ENCODE data around the gene CAP1. TPM values are rescaled to one million over a fixed set of nuclear protein-coding genes. Genes with fewer than 3 reads are reported as not detected.

The CAP1 gene
- total and polyA plus RNA-seq, 2 of the 4 experiments (the other 2 are of a cell fraction): 434 to 756 TPM

DNA sequence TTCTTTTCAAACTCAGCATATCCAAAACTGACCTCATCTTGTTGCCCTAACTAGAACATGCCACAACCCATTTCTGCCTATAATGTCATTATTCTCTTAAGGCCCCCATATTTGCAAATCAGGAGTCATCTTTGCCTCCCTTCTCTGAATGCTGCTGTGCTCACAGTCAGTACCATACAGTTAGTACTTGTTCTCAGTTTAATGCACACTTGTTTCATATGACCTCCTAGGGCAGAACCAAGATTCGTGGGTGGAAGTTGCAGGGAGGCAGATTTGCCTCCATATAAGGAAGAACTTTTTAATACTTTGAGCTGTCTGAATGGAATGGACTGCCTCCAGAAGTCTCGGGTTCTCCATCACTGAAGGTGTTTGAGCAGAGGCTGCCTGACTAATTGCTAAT lies 9.2 kb downstream of the CAP1 start:
- Histone ChIP-seq H3K9me3 (ENCODE audit: control insufficient read depth, insufficient read depth, low read length) (no peaks in the 10 kb centered on the region), H2BK15ac (ENCODE audit: low read depth, low read length) (no peak overlapping the region), H2BK5ac (ENCODE audit: low read depth, low read length, poor library complexity, severe bottlenecking) (peak overlapping the region; percentile 66), H3K9ac (ENCODE audit: low read depth, low read length) (no peak overlapping the region), H2AFZ (replicated peaks; ENCODE audit: low read length, poor library complexity) (no peak overlapping the region), H3K14ac (replicated peaks; ENCODE audit: low read depth, low read length) (peak overlapping the region; percentile 42; the same call in 1 of the 2 replicates), H3K4me1 (ENCODE audit: control insufficient read depth, insufficient read depth, low read length) (peaks cover 10% of the 10 kb centered on the region; the same call in 1 of the 2 replicates), H3K56ac (ENCODE audit: extremely low read depth, insufficient read depth, low read length) (no peak overlapping the region), H3K27ac (ENCODE audit: insufficient read depth, low read length) (peak overlapping the region; percentile 11; the same call in 1 of the 2 replicates), H4K91ac (ENCODE audit: insufficient read depth, low read depth, low read length) (no peak overlapping the region), H2AK9ac (replicated peaks; ENCODE audit: low read depth, low read length, poor library complexity) (no peak overlapping the region), H4K8ac (ENCODE audit: low read depth in 2 of 2, low read length in 2 of 2) (peak overlapping the region in 1 of 2 experiments; percentile 39; a peak in 2 of 4 replicates), H4K20me1 (ENCODE audit: insufficient read depth, low read length) (peaks cover 94% of the 10 kb centered on the region), H3K79me1 (ENCODE audit: low read depth in 1 of 2, low read length in 2 of 2) (peaks cover 3 to 61% of the 10 kb centered on the region in 2 experiments; a peak in 2 of 4 replicates), H3K4ac (ENCODE audit: low read depth, low read length) (no peak overlapping the region), H3K23ac (ENCODE audit: low read depth, low read length) (peak overlapping the region; percentile 26; the same call in 1 of the 2 replicates), H3K18ac (ENCODE audit: low read depth, low read length) (peak overlapping the region; percentile 27; the same call in 1 of the 2 replicates), H2BK120ac (ENCODE audit: low read depth, low read length) (no peak overlapping the region), H3K4me3 (ENCODE audit: insufficient read depth, low read depth, low read length) (no peak overlapping the region), H2AK5ac (ENCODE audit: low read depth, low read length) (no peak overlapping the region), H3K4me2 (ENCODE audit: low read depth, low read length) (peak overlapping the region; percentile 39; the same call in 1 of the 2 replicates), H3K27me3 (ENCODE audit: control insufficient read depth, insufficient read depth, low read length) (no peaks in the 10 kb centered on the region), H3K36me3 (ENCODE audit: control insufficient read depth, insufficient read depth, low read length) (peaks cover 11% of the 10 kb centered on the region), H2BK20ac (ENCODE audit: low read depth, low read length) (no peak overlapping the region), H4K5ac (ENCODE audit: low read depth, low read length) (peak overlapping the region; percentile 67; the same call in 1 of the 2 replicates), H3K9me1 (ENCODE audit: insufficient read depth, low read length) (peaks cover 16% of the 10 kb centered on the region)
- ATAC-seq (ENCODE audit: low read depth) (peak; percentile 55), DNase-seq (peak; percentile 43)
- in situ Hi-C loops (cut with MboI; ENCODE audit: low sequenced_read_pairs): no loop called here
- BruUV-seq (replicated peaks): no TSS peak
- ChIA-PET POLR2A (ENCODE audit: unreplicated experiment) (interaction anchor here (1.4 kb wide), 1 partner anchor 10 kb away, joined by 4 read pairs; the partner anchor contains the start of gene CAP1), CTCF (no interaction called here)
- dilution Hi-C loops (cut with HindIII; ENCODE audit: low sequenced_read_pairs, unreplicated experiment): no loop called here
- WGBS, 2 experiments (ENCODE audit: extremely low coverage in 2 of 2, insufficient read length in 1 of 2): no CpG with 5 or more reads among the region's 2 CpGs
- TF ChIP-seq SMC3 (IDR thresholded peaks at IDR 0.05; ENCODE audit: low read depth, low read length) (no peak), RAD21 (IDR thresholded peaks at IDR 0.05; ENCODE audit: low read length) (no peak), NFE2L2 (IDR thresholded peaks at IDR 0.05; ENCODE audit: low read depth, low read length) (no peak), RFX5 (IDR thresholded peaks at IDR 0.05; ENCODE audit: low read depth, low read length) (no peak), CEBPB (IDR thresholded peaks at IDR 0.05; ENCODE audit: low read depth, low read length) (no peak), MAZ (IDR thresholded peaks at IDR 0.05; ENCODE audit: borderline replicate concordance, low read depth, low read length) (no peak), MAFK (IDR thresholded peaks at IDR 0.05; ENCODE audit: low read depth, low read length) (no peak), POLR2A (IDR thresholded peaks at IDR 0.05; ENCODE audit: low read depth, low read length) (no peak), MXI1 (IDR thresholded peaks at IDR 0.05; ENCODE audit: borderline replicate concordance, low read depth, low read length) (no peak)
- intact Hi-C loops (cut with micrococcal nuclease): no loop called here
